Stimulated activated CD4-positive, alpha-beta T cell treated with anti-CD3 and anti-CD28 coated beads, TNF-alpha, amount 100 ng/mL, for 4 hours (primary cell): ENCODE data around the gene ZNF521.

ENCODE experiments used
- DNase-seq, 3 experiments: peaks; one replicate each; pipeline ENCODE4 v3.0.0-alpha.2; 2020; ENCODE audit warnings: low read depth in 3 of 3

ZNF521 gene

DNA sequence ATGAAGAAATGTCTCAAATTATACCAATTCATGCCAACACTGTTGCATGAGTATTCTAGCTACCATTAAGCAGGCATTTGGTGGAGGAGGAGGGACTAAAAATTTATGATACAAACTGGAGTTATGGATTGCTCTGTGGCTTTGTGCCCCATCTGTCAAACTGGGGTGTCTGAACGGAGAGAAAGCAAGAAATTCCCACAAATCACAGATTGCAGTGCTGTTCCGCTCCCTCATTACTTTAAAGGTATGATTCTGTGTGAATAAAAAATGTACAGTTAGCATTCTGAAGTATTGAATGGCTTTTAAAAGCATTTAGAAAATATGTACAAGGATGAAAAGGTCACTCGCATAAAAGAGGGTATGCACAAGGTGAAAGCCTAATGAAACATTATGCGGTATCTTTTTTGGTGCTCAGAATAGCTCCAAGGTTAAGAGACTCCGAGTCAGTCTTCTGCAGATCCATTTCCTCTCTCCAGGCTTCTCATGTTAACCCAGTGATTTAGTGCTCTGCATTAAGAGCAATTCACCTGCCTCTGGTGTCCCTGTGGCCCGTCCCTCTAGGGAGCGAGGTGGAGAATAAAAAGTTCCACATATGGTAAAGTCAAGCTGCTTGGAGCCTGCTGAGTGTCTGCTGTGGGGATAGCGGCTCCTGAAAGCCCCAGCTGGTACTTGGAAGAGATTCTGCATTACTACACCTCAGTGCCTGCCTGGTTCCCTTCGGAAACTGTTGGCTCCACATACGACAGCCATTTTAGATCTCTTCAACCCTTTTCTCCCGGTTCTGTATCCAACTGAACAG lies 184.2 kb downstream of the ZNF521 start:
- no peak for DNase-seq

DNA sequence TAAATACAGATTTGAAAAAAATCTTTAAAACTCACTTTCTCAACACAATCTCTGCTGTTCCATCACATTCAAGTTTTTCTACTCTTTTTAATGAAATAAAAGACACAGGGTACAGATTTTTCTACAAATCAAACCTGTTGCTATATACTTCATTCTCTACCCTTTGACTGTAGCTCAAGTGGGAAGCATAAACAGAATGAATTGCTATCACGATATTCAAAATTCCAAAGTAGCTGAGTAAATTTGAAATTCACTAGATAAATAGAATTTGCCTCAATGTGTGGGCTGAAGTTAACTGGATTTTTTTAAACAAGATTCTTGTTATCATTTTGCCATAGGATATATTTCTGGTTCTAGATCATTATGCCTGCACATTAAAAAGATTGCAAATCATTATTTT lies 185.9 kb downstream of the ZNF521 start:
- no peak for DNase-seq

DNA sequence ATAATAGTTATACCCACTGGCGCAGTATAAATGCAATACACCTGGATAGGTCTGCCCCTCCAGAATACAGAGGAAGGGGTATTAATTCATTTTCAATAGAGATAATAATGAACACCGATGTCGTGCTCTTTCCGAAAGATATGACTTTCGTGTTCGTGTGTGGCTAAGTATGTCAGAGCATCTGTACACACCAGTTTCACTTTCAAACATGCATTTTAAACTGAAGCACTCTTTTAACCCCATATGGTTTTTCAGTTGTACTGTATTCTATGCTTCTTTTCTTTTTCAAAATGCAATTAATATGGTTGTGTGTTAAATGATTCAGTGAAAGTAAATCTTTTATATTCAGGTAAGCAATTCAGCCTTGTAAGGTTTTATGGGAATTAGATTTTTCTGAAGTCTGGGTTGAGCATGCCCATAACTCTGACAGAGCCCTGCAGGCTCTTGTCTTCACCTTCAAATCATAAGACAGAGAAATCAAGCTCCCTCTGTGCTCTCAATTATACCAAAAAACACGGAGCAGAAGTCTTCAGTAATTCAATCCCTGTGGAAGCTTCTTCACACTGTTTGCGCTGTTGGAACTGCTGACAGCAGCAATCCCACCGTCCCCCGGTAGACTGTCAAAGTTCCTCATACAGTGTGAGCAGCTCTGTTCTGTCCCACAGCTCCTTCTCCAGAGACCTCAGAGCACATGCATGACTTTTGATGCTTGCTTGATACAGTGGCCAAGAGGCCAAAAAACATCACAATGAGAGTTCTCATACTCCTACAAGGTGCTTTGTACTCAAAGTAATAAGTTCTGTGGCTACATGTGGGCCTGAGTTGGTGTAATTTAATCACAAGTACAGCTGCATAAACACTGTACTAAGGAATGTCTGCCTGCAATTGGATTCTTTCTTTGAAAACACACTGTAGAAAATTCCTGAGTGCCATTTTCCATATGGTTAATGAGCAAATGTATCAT lies 186.8 kb downstream of the ZNF521 start:
- DNase-seq, result no peak

DNA sequence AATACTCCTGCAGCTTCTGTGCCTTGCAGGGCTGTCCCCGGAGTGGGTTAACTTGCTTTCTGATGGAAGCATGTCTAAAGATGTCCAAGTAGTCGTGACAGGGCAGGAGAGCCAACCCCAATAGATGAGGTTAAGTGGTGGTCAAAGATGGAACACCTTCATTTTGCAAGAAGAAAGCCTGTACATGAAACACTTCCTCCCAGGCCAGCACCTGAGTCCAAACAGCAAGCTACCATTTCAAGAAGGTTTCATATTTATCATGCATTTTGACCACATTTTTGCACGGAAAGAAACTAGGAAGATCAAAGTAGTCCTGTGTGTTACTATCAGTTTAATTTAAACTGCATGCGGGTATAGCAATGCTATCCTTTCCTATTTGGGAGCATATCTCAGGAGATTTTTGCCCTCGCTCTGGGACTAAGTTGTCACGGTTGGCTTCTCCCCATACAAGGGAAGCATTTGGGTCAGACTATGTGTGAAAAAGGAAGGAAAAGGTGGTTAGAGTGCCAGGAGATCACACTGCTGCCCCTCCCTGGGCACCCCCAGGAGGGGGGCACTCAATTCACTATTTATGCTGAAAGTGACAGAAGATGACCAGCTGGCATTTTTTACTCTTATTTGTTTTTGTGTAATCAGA lies 187.6 kb downstream of the ZNF521 start:
- no peak for DNase-seq

DNA sequence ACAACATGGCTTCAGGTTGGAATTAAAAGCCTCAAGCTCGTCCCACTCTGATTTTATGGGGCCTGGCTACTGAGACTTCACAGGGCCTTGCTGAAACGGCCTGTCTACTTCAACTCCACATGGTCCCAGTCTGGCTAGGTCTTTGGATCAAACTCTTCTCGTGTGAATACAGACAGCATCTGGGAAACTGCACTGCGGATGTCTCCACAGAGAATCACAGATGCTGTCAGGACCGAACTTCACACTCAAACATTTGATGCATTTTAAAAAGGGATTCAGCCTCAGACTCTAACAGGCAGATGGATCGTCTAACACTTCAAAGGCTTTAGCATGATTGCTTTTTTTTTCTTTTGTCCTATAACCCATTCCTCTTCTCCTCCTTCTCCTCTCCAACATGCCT lies 198.5 kb downstream of the ZNF521 start:
- no peak for DNase-seq

DNA sequence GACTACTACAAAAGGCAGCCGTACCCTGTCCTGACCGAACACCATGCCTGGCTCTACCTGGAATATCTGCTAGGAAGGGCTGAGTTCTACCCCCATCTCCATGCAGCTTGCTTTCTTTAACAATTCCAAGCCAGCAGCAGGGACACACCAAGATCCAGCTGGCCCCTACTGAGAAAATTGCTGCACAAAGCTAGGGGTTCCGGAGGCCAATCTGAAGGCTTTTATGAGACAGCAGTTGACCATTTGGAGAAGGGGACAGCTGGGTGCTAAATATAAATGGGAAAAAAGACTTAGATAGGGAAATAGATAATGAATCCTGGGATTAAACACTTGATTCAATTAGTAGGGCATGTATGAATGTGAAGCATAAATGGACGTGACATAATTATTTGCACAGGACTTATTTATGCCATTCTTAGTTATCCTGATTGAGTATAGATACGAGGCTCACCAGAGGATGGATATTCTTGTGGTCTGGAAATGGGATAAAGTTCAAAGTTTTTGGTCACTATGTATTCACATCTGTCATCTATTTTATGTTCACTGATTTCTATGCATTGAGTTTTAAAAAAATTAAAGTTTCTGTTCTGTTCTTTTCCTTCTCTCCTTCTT lies 204.0 kb downstream of the ZNF521 start:
- no peak for DNase-seq

DNA sequence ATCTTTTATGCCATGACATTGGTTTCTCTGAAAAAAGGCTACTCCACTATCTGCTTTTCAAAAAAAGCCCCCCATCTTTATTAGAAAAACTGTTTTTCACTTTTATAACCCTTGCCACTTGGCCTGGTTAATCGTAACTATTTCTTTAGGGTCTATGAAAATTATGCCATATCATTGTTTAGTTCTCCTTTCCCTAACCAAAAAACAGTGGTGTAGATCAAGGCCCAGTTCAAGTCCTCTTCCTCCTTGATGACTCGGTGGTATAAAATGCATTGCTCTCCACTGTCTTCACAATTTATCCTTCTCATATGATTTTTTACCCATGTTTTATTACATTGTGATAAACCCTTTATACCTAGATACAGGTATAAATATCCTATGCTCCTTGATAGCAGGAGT lies 205.5 kb downstream of the ZNF521 start:
- no peak for DNase-seq

DNA sequence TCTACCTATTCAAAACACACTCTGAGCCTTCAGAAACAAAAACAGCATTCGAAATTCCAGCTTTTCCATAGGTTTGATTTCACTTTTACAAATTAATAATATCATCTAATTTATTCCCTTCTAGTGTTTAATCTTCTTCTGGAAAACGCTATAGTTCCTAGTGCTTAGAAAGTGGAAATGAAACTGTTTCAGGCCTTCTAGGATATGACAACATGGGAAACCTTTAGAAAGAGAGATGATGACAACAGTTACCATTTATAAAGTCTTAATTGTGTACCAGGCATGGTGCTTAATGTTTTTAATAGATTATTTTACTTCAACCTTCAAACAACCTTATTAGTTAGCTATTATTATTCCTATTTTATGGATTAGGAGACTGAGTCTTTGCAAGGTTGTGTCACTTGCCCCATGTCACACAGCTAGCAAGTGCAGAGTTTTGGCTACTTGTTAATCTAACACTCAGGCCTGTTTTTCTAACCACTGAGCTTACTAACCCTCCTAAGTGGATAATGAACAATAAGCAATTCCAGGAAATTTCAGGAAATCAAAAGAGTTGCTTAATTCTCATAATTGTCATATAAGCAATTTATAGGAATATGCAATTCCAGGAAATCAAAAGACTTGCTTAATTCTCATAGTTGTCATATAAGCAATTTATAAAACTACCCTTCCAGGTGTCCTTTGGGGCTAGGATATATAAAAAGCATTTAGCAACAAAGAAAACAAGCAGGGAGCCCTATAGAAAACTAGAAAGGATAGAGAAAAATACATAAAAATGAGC lies 206.0 kb downstream of the ZNF521 start:
- no peak for DNase-seq

DNA sequence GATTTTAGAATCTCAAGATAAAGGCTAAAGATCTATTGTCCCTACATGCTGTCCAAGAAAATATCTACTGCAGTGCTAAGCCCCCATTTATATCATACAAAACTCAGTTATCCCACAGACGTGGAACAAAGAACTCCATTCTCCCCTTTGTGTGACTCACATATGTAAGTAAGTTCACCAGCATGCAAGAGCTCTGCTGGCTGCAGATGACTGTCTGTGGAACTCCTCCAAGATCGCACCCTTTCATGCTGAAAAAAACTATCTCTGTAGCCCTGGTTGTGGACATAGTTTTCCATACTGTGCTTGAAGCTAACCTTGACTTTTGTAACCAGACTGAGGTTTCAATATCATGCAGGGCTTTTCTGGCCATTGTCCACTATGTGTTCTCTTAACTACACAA lies 207.1 kb downstream of the ZNF521 start:
- DNase-seq, result no peak

DNA sequence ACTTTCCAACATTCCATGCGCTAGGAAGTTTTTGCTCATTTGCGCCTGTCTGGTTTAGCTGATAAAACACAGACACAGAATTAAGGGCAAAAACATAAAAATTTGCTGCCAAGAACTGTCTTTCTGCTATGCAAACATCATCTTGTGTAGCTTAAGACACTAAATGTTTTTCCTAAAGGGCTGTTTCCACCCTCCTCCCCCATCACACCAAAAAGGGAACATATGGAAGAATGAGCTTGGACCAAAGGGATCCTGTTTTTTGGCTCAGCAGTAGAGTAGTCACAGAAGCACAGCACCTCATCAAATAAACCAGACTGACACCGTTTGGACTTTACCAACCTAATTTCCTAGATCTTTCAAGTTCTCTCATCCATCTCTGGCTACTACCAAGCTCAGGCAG lies 210.1 kb downstream of the ZNF521 start:
- DNase-seq, result no peak

DNA sequence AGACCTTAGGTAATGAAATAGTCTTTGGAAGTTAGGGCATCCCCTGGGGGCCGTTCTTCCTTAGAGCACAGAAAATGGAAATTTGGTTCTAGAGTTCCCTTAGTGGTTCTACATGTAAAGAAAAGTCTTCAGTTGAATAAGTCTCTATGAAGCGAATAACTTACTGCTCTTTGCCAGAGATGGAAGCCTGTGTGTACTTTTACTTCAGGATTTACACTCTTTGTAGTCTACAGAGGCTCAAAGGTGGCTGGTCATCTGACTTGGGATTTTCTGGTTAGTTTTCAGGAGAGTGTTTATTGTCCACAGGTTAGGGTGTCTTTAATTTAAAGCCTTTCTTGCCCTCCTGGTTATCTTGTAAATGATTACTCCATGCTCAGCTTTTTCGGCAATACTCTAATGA lies 210.6 kb downstream of the ZNF521 start:
- no peak for DNase-seq

DNA sequence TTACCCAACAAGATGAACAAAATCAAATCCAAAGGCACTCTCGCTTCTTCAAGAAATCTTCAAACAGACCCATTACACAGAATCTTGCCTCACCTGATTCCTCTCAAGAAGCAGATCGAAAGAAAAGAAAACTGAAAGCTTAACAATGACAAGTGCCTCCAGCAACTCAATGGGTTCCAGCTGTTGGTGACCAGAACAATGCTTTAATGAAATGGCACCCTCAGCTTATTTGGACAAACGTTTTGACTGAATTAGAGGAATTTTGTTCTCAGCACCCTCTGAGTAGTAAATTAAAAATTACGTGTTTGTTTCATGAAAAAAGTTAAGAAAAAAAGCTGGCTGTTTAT lies 211.0 kb downstream of the ZNF521 start:
- no peak for DNase-seq

DNA sequence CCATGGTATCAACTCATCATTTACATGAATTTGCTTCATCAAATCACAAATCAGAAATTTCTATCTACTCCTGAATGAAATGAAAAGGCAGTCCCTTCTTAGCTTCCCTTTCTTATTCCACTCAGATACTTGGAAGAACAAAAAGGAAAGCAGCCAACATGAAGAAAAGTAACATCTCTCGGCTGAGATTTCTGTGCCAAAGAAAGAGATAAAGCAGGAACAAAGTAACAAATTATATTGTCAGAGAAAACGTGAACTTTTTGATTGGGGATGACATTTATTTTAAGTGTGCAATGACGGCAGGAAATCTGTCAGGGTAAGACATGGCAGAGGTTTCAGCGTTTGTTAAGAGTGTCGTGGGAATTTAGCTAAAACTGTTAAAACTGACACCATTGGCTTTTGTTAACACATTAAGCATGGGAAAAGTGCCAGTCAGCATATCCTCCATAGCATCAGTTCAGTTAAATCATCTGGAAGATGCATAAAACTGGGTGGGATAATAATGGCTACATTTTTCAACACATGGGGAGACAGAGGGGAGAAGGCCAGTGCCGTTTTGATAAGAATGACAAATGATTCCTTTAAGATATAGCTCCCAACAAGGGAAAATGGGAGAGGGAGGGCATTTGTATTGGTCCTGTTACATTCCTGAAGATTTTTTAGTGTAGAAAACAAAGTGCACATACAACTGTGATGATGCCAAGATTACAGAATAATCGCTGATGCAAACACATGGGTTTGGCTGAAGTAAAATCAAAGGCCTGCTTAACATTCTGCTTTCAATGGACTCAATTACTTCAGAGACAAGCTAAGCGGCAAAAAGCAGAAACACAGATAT lies 211.6 kb downstream of the ZNF521 start:
- DNase-seq, result no peak

DNA sequence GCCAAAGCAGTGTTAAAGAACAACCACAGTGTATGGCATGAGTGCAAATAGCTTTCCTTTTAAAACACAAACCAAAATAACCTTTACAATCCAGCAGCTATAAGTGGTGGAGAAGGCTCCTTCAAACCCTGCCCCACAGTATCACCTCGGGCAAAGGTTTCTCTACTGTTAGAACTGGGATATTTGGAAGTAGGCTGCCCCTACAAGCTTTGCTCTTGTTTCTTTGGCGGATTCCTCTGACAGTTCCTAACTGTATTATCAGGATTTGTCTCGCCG lies 214.8 kb downstream of the ZNF521 start:
- DNase-seq, result no peak

DNA sequence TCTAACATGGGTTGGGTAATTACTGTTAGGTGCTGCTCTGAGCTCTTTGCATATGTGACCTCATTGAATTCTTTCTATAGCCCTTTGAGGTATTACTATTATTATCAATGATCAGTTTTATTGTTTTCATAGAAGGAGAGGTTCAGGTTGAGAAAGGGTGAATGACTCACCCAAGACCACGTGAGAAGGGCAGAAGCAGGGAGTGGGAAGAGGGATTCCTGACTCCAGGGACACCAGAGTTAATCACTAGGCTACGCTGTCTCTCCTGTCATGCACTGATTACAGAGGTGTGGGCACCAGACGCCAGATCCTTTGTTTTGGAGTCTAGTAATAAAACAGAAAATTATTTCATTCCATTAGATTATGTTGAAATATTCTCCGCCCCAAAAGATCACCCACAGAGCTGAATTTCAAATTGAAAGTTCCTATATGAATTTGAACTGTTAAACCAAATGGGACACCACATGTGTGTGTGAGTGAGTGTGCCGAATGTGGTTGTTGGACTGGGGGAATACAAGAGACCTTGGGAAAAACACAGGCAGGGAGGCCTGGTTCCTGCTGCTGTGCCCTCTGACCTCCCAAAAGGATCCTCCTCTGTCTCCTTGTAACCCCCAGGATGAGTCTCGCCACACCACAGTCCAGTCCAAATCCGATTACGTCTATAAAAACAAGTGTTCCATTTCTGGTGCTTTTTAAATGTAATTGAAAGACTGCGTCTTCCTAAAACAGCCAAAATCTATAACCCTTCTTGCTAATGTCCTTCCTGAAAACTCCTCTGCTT lies 215.4 kb downstream of the ZNF521 start:
- no peak for DNase-seq

DNA sequence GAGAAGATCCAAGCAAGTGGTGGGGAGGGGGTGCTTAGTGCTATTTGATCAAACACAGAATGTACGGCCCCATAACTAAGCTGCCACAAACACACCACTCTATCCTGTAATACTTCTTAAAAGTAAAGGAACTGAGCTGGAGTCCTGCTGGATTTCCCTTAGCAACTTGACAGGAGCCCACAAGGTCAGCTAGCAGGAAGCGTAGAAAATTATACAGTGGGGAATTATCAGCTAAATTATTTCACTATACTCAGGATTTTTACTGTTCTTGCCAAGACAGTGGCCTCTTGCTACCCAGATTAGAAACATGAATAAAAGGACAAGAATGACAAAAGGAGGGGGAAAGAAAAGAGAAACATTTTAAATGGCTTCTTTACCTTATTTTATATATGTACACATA lies 217.1 kb downstream of the ZNF521 start:
- DNase-seq, result no peak

DNA sequence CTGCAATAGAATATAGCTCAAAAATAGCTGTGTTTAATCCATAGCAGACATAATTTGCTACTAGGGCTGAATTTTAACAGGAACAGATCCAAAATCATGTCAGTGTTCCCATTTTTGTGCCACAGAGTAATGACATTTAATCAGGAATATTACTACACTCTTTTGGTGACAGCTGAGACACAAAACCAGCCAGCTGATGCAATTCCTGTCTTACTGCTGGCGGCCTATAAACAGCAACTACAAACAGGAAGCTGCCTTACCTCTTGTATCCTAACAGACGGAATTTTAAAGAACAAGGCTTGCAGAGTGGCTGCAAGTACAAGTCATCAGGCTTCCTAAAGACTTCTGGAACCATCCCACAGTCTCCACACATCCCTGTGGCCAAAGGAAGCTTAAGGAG lies 218.1 kb downstream of the ZNF521 start:
- no peak for DNase-seq

DNA sequence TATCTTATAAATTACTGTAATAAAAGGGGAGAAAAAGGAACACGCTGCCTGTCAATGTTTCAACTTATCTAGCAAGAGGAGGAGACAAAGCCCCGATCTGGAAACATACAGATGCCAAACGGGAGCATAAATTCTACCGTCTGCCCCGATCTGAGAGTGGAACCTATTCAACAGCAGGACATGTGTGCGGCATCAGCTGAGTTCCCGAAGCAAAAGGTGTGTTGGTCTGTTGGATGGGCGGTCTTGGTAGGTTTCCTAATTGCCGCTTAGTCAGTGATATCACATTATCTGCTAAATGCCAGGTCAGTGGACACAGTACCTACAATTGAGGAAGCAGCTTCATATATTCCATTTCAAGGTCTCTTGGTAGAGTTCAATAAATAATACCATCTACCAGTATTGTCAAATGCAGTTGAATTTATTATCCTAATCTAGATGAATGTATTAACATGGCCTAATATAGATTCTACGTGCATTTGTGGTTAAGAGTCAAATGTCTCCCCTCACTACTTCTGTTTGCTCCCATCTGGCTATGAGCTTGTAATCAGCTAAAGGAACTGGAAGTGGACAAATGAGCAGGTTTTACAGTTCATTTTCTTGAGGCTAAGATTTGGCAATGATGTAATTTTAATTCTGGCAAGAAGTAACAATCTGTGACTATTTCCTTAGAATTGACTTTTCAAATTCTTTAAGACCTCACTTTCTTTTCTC lies 219.0 kb downstream of the ZNF521 start:
- no peak for DNase-seq

DNA sequence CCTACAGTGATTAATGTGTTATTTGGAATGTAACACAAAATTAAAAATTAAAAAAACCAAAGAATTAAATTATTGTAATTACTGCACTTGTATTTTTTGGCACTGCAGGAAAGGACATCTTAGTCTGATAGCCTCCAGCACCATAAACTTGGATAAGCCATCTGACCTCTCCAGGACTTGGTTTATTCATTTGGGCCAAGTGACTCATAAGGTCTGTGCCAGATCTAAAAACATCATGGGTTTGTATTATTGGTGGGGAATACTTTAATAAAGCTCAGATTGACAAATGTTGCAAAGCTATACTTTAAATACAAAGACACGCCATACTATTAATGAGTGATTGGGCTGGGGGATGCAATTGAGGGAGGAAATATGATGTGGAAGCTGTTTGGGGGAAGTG lies 225.2 kb downstream of the ZNF521 start:
- no peak for DNase-seq
